ENCODE data around the gene MYO18A.

- TF ChIP-seq POLR2AphosphoS5 (IDR thresholded peaks at IDR 0.05; ENCODE audit: low read depth, low read length) (no peak), REST (IDR thresholded peaks at IDR 0.05; ENCODE audit: insufficient read depth in 1 of 2, low read depth in 2 of 2, low read length in 2 of 2) (no peak), FOXP2 (optimal IDR thresholded peaks at IDR 0.05; ENCODE audit: borderline replicate concordance, extremely low read depth, extremely low read length, insufficient read depth) (no peak), TAF1 (IDR thresholded peaks at IDR 0.05; ENCODE audit: borderline replicate concordance, insufficient read depth, low read length) (no peak)
These were observed 765 bp downstream of the MYO18A start for GRCh38 chr17:29179232-29180033.
